ENCODE results near the gene MRM2.

- TF ChIP-seq MAX (IDR thresholded peaks at IDR 0.05; ENCODE audit: low read depth, low read length) (no peak), CEBPB (IDR thresholded peaks at IDR 0.05; ENCODE audit: borderline replicate concordance in 1 of 2, low read depth in 2 of 2, low read length in 2 of 2) (no peak), SMC3 (IDR thresholded peaks at IDR 0.05; ENCODE audit: borderline replicate concordance, low read length) (no peak), SIN3A (IDR thresholded peaks at IDR 0.05; ENCODE audit: low read depth, low read length) (no peak), SUZ12 (IDR thresholded peaks at IDR 0.05; ENCODE audit: unreplicated experiment) (no peak), STAT1 (conservative IDR thresholded peaks at IDR 0.05) (no peak), USF2 (IDR thresholded peaks at IDR 0.05; ENCODE audit: borderline replicate concordance, low read depth, low read length) (no peak), SPI1 (IDR thresholded peaks at IDR 0.05; ENCODE audit: borderline replicate concordance, insufficient read depth, low read depth, low read length) (no peak)
- TF ChIP-seq, protein P1, sequence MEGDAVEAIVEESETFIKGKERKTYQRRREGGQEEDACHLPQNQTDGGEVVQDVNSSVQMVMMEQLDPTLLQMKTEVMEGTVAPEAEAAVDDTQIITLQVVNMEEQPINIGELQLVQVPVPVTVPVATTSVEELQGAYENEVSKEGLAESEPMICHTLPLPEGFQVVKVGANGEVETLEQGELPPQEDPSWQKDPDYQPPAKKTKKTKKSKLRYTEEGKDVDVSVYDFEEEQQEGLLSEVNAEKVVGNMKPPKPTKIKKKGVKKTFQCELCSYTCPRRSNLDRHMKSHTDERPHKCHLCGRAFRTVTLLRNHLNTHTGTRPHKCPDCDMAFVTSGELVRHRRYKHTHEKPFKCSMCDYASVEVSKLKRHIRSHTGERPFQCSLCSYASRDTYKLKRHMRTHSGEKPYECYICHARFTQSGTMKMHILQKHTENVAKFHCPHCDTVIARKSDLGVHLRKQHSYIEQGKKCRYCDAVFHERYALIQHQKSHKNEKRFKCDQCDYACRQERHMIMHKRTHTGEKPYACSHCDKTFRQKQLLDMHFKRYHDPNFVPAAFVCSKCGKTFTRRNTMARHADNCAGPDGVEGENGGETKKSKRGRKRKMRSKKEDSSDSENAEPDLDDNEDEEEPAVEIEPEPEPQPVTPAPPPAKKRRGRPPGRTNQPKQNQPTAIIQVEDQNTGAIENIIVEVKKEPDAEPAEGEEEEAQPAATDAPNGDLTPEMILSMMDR (IDR thresholded peaks at IDR 0.05 in 2 of 3, conservative IDR thresholded peaks at IDR 0.05 in 1 of 3; ENCODE audit: control insufficient read depth in 2 of 3, extremely low read depth in 1 of 3, insufficient read depth in 1 of 3, low read depth in 3 of 3, low read length in 3 of 3): no peak
- TF ChIP-seq, protein P2, sequence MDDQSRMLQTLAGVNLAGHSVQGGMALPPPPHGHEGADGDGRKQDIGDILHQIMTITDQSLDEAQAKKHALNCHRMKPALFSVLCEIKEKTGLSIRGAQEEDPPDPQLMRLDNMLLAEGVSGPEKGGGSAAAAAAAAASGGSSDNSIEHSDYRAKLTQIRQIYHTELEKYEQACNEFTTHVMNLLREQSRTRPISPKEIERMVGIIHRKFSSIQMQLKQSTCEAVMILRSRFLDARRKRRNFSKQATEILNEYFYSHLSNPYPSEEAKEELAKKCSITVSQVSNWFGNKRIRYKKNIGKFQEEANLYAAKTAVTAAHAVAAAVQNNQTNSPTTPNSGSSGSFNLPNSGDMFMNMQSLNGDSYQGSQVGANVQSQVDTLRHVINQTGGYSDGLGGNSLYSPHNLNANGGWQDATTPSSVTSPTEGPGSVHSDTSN (IDR thresholded peaks at IDR 0.05; ENCODE audit: insufficient replicate concordance, low read depth, low read length): no peak
Observed at GRCh38 chr7:2197436-2198155, 44.4 kb downstream of the MRM2 start.
